Measurements from ENCODE around the gene DGKZ.
"Not testable (repeated sequence)": the region's sequence is repeated elsewhere in the genome, so short reads cannot be mapped to it uniquely, and the experiment has no call there.

DGKZ gene

DNA sequence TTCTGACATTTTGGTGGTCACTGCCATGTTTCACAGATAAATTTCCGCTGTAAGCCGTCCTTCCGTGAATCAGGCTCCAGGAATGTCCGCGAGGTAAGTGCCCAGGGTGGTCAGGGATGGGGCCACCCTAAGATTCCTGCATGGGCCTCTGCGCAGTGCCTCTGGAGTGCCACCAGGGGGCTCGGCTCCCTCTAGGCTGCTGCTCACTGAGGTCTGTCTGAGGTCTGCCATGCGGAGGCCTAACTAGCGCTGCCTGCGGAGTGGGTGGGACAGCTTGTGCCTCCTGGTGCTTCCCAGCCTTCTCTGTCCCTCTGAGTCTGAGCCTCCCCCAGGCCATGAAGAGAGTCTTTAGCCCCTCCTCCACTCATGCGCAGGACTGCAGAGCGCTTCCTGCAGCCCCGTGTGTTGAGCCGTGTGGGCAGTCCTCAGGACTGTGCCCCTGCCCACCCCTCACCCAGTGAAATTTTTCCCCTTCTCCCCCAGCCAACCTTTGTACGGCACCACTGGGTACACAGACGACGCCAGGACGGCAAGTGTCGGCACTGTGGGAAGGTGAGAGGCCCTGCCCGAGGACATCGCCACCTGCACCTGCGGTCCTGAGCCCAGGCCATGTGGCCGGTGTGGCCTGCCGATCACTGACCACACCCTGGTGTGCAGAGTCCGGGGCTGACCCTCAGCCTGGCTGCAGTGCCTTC, 22.3 kb downstream of the DGKZ start:
- DNase-seq, result peak; percentile 61

DNA sequence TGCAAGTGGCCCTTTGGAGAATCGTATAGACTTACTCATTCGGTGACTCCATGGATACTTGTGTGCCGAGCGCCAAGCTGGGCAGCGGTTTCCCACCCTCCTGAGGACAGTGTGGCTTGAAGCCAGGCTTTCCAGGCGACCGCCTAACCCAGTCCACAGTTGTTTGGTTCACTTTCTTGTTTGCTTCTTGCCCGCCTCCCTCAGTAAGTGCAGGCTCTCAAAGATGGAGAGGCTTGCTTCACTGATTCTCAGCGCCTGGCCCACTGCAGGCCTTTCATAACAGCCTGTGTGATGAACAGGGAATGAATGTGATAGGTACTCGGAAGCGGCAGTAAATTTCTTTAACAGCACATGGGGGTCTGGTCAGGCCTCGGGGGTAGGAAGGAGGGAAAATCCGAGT, 23.0 kb downstream of the DGKZ start:
- DNase-seq, result no peak

DNA sequence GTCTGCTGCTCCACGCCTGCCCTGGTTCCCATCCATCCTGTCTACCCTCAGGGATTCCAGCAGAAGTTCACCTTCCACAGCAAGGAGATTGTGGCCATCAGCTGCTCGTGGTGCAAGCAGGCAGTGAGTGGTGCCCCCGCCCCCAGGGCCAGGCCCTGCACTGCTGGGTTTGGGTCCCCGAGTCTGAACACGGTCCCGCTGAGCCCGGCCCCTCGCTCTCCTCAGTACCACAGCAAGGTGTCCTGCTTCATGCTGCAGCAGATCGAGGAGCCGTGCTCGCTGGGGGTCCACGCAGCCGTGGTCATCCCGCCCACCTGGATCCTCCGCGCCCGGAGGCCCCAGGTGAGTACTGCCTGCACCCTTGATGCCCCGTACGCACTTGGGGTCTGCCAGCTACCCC, 24.0 kb downstream of the DGKZ start:
- DNase-seq, result not testable (repeated sequence)

DNA sequence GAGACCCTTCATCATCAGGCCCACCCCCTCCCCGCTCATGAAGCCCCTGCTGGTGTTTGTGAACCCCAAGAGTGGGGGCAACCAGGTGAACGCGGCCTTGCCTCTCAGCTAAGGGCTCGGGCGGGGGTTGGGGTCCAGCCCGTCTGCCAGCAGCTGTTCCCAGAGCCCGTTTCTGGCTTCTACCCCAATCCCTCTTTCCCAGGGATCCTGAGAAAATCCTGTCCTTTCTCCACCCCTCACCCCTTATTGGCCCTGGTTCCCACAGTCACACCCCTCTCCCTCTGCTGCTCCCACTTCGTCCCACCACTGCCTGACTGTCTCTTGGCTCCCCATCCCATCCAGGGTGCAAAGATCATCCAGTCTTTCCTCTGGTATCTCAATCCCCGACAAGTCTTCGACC, 24.8 kb downstream of the DGKZ start:
- no peak for DNase-seq

DNA sequence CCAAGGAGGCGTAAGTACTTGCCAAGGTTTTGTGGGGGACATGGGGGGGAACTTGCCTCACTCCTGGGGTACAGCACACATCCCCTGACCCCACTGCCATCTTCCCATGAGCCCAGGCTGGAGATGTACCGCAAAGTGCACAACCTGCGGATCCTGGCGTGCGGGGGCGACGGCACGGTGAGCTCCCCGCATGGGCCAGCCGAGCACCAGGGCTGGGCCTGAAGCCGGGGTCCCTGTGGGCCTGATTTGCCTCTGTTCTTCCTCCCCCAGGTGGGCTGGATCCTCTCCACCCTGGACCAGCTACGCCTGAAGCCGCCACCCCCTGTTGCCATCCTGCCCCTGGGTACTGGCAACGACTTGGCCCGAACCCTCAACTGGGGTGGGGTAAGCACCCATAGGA, 25.2 kb downstream of the DGKZ start:
- DNase-seq, result not testable (repeated sequence)

DNA sequence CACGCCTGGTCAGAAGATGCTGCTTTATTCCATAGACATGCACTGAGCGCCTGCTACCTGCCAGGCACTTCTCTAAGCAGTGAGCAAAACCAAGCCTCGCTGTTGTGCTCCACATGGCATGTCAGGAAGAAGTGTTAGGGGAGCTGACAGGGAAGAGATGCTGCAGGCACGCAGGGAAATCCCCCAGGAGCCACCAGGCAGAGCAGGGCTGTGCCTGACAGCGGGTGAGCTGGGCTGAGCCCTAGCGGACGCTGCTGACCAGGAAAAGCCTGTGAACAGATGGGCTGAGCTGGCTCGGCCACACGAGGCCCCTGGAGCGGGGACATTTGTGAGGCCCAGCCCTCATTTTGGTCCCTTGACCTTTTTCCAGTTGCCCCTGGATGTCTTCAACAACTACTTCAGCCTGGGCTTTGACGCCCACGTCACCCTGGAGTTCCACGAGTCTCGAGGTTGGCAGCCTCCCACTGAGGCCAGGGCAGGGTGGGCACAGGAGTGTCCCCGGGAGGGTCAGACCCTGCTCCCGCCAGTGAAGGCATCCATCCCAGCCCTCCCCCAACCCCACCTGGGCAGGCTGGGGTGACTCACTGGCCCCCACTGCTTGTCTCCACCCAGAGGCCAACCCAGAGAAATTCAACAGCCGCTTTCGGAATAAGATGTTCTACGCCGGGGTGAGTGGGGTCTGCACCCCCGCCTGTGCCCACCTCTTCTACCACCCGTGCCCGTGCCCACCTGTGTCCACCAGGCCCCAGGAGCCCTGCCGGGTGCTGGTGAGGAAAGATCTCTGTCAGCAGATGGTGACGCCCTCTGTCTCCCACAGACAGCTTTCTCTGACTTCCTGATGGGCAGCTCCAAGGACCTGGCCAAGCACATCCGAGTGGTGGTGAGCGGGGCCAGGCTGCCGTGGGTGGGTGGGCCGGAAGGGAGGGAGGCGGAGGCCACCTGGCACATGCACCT, 26.8 kb downstream of the DGKZ start:
- no peak for DNase-seq

DNA sequence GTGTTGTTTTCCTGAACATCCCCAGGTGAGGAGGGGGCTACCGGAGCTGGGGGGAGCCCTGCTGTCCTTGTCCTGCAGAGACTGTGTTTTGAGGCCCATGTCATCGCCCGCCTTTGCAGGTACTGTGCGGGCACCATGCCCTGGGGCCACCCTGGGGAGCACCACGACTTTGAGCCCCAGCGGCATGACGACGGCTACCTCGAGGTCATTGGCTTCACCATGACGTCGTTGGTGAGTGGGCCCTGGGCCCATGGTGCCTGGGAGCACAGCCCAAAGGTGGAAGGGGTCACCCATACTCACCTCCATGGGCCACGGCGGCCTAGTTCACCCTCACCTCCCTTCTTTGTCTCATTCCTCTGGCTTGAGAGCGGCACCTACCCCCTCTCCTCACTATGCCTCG, 27.6 kb downstream of the DGKZ start:
- no peak for DNase-seq

DNA sequence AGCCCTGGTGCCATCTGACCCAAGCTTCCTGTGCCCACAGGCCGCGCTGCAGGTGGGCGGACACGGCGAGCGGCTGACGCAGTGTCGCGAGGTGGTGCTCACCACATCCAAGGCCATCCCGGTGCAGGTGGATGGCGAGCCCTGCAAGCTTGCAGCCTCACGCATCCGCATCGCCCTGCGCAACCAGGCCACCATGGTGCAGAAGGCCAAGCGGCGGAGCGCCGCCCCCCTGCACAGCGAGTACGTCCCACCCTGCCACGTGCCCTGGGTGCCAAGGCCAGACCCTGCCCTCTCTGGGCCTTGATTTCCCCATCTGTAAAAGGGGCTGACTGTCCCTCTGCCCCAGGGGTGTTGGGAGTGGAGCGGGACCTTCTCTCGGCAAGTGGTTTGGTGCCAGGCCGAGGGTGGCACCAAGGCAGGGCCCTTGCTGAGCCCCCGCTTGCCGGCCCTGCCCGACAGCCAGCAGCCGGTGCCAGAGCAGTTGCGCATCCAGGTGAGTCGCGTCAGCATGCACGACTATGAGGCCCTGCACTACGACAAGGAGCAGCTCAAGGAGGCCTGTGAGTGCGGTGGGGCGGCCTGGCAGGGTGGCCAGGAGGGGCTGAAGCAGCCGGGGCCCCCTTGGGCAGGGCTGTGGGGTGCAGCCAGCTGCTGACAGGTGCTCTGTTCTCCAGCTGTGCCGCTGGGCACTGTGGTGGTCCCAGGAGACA, 28.3 kb downstream of the DGKZ start:
- no peak for DNase-seq

DNA sequence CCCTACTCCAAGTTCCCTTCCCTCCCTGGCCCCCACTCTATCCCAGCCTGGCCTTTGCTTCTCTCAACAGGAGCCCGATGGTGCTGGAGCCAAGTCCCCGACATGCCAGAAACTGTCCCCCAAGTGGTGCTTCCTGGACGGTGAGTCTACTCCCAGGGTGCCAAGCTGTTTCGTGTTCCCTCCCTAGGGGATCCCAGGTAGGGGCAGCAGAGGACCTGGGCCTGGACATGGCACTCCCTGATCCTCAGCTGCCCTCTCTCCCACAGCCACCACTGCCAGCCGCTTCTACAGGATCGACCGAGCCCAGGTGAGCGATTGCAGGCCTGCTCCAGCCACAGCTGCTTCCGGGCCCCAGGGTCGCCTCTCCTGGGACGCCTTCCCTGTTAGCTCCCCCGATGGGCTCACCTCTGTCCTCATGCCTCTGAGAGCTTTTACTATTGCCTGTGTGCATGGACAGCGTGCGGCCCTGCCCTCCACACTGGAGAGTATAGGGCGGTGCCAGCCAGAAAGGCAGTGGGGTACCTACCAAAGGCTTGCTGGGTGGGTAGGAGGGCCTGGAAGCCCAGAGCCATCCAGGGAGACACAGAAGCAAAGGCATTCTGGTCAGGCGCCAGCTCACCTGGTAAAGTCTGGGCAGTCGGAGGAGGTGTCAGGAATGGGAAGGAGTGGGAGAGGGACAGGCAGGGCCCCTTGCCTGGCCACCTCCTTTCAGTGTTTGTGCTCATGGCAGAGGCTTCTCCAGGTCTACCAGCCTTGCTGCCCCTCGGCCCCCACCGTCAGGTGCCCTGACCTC, 29.2 kb downstream of the DGKZ start:
- DNase-seq, result no peak

DNA sequence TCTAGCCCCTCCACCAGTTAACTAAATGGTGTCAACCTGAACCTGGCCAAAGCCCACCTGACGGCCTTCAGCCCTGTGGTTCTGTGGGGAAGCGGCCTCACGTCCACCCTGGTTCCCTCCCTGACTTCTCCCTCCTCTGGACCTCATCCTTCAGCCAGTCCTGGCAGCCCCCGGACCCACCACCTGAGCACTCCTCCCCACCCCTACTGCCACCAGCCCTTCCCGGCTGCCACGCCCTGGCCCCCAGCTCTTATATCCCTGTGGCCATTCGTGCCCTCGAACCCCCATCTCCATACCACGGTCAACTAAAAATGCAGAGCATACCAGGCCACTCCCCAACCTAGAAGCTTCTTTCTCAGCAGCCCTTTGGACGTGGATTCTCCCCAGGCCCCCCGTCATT, 30.0 kb downstream of the DGKZ start:
- no peak for DNase-seq

DNA sequence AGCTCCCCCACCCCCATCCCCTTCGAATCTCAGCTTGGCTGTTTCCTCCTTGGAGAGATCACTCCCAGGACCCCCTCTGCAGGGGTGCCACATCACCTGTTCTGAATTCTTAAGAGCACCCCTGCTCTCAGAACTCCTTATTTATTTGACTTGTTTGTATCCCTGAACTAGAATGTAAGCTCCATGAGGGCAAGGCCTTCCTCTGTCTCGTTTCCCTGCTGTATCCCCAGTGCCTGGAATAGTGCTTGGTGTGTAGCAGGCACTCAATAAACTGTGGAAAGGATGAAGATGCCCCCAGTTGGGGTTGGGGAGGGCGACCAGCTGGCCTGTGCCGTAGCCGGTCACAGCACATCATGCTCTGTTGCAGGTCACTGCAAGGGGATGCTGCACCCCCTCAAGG, 30.6 kb downstream of the DGKZ start:
- DNase-seq, result no peak

DNA sequence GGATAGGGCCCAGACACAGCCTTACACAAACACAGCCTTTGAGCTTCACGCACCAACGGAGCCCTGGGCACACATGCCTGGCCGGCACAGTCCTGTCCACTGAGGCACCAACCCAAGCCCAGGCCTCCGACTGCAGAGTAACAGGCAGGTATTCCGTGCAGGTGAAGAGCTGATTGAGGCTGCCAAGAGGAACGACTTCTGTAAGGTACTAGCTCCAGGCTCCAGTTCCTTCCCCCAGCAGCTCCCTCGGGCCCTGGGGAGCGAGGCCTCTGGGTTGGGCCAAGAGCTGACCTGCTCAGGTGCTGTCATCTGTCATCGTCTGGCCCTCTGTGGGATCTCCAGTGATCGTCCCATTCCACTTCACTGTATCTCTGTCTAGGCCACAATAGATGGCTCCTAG, 31.0 kb downstream of the DGKZ start:
- DNase-seq, result no peak

DNA sequence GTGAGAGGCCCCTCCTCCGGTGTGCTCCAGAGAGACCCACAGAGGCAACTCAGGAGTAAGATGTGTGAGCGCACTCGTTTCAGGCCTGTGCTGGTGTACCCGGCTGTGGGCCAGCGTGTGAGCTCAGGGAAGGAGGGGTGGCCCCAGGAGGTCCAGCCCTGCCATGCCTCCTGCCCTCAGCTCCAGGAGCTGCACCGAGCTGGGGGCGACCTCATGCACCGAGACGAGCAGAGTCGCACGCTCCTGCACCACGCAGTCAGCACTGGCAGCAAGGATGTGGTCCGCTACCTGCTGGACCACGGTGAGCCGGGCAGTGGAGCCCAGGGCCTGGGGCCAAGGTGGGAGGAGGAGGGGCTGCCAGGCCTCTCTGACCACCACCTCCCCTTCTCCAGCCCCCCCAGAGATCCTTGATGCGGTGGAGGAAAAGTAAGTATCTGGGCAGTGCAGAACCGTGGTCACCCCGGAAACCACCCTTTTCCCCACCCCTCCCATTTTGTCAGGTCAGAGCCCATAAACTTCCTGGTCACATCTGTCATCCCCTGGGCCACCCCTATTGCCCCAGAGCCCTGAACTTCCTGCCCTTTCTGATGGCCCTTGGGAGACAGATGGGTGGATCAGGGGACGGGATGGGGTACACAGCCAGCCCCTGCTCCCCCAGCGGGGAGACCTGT, 31.7 kb downstream of the DGKZ start:
- DNase-seq, result no peak

DNA sequence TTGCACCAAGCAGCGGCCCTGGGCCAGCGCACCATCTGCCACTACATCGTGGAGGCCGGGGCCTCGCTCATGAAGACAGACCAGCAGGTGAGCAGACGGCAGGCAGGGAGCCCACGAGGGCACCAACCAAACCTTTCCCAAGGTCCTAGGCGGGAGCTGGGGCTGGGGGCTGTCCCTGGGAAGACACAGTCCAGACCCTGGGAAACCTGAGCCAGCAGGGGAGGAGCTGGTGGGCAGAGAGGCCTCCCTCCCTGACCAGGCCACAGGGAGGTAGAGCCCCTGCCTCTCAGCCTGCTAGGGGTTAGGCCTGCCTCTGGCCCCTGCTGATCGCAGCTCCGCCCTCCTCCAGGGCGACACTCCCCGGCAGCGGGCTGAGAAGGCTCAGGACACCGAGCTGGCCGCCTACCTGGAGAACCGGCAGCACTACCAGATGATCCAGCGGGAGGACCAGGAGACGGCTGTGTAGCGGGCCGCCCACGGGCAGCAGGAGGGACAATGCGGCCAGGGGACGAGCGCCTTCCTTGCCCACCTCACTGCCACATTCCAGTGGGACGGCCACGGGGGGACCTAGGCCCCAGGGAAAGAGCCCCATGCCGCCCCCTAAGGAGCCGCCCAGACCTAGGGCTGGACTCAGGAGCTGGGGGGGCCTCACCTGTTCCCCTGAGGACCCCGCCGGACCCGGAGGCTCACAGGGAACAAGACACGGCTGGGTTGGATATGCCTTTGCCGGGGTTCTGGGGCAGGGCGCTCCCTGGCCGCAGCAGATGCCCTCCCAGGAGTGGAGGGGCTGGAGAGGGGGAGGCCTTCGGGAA, 32.4 kb downstream of the DGKZ start:
- not testable (repeated sequence) for DNase-seq

DNA sequence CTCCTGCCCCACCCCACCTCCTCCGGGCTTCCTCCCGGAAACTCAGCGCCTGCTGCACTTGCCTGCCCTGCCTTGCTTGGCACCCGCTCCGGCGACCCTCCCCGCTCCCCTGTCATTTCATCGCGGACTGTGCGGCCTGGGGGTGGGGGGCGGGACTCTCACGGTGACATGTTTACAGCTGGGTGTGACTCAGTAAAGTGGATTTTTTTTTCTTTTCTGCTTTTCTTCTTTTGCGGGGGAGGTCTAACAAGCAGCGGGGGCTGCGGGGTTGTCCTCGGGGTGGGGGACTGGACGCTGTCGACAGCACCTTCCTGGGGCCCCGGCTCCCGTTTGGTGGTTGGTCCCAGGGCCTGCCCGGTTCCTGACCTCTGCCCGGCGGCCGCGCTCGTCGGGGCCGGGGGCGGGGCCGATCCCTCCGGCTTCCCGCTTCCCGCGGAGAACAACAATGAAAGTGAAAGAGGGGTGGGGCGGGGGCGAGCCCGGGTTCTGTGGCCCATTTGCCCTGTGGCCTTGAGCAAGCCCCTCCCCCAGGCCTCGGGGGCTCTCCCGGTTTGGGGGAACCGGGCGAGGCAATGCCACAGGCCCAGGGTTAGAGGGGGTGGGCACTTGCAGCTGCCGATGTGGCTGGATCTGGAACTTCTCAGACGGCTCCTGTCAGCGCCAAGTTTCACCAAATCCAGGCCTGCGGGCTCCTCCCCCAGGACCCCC, 33.2 kb downstream of the DGKZ start:
- peak; percentile 61 for DNase-seq

DNA sequence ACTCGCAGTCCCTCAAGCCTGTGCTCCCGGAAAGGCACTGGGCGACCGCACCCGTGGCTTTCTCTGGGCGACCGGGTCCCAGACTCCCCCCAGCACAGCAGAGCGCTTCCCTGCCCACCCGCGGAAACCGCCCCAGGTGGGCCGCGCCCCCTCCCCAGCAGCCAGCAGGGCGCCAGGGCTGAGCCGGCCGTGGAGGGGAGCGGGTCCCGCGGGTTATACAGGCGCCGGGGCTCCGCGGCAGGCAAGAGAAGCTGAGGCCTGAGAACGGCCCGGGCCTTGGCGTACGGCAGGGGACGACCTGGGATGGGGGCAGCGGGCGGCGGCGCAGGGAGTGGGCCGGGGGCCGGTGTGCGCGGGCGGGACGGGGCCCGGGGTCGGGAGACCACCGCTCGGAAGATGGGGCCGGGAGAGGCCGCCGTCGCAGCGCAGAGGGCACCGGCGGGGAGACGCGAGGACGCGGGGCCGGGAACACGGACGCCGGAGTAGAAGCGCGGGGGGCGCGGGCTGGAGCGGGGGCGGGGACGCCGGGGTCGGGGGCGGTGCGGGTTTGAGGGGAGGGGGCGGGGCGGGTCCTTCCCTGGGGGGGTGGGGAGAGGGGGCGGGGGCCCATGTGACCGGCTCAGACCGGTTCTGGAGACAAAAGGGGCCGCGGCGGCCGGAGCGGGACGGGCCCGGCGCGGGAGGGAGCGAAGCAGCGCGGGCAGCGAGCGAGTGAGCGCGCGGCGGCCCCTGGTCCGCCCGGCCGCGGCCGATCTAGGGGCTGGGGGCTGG, 34.0 kb downstream of the DGKZ start, which contains the start of gene MDK:
TSS of gene MDK (plus strand) at position 622 of the 771 bp plus-strand sequence. CDS start 389 bp downstream, outside the sequence.
- no peak for DNase-seq

DNA sequence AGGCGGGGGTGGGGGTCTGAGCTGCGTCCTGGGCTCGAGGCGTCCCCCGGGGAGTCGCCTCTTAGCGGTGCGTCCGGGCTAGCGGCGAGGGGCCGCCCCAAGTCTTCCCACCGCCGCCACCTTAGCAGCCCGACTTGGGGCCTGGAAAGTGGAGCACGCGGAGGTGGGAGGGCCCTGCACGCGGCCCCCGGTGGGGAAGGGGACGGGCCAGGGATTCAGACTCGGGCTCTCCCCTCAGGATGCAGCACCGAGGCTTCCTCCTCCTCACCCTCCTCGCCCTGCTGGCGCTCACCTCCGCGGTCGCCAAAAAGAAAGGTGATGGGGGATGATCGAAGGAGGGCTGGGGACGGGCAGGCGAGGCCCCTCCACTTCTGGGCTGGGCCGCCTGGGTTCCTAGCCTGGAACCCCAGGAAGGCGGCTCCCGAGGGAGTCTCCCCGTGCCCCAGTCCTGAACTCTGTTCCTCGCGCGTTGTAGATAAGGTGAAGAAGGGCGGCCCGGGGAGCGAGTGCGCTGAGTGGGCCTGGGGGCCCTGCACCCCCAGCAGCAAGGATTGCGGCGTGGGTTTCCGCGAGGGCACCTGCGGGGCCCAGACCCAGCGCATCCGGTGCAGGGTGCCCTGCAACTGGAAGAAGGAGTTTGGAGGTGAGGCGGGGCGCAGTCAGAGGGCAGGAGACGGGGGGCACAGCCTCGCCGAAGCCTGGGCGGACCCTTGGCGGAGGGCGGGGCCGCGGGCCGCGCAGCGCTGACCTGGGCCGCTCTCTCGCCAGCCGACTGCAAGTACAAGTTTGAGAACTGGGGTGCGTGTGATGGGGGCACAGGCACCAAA, 34.8 kb downstream of the DGKZ start:
- DNase-seq, result no peak

DNA sequence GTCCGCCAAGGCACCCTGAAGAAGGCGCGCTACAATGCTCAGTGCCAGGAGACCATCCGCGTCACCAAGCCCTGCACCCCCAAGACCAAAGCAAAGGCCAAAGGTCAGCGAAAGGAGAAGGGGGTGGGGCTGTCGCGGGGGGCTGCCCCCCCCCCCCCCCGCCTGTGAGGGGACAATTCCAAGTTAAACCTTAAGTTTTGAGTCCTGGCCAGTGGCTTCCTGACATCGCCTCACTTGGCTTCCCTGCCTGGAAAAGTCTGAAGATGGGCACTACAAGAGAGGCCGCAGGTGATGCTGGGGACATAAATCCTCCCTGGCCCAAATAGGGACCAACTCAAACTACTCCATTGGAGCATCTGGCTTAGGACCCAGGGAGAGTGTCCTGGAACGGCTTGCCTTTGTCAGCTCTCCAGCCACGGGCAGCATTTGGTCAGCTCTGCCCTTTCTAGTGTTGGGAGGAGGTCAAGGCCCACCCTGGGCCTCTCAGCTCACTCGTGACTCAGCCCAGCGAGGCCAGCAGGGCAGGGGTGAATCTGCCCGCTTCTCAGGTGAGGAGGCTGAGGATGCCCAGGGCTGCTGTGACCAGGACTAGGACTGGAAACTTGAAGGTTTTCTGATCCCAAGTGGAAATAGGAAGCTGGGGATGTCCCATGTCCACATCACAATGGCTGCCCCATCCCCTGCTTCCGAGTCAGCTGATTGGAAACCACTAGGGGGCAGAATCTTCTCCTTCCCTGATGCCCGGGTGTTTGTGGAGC, 35.6 kb downstream of the DGKZ start:
- DNase-seq, result no peak

Data from CD4-positive, alpha-beta T cell treated with Interleukin-10 for 1 hour (primary cell).